Smooth muscle cell (in vitro differentiated cells): Measurements from ENCODE around the gene CACNA1S. TPM values are rescaled to one million over a fixed set of nuclear protein-coding genes. Genes with fewer than 3 reads are reported as not detected.
A peak's percentile ranks its signal among the peaks of the same experiment; 100 is the strongest.

ENCODE experiments used
- DNase-seq: peaks from one replicate; lab custom pipeline; 2025; ENCODE audit not compliant: unreplicated experiment; lab: John Stamatoyannopoulos, UW
- H2AFZ ChIP-seq: fragments of 200-600 bp; sonication (generic); 2 replicates; pipeline ENCODE4 v1.6.0; 2016; ENCODE audit warnings: antibody characterized with exemption, low read depth, mild to moderate bottlenecking
- H3F3A ChIP-seq: fragments of 200-600 bp; sonication (generic); 2 replicates; pipeline ENCODE4 v1.6.0; 2017; ENCODE audit warnings: antibody characterized with exemption, low read depth
- H3K27ac ChIP-seq: fragments of 200-600 bp; sonication (generic); 2 replicates; pipeline ENCODE4 v1.5.1; 2016; ENCODE audit warnings: low read depth, mild to moderate bottlenecking
- H3K27me3 ChIP-seq: fragments of 200-600 bp; sonication (generic); 2 replicates; pipeline ENCODE4 v1.6.1; 2016; ENCODE audit warnings: low read depth, mild to moderate bottlenecking
- H3K36me3 ChIP-seq: fragments of 200-600 bp; sonication (generic); 2 replicates; pipeline ENCODE4 v1.5.1; 2016; ENCODE audit warnings: low read depth
- H3K4me1 ChIP-seq: fragments of 200-600 bp; sonication (generic); 2 replicates; pipeline ENCODE4 v1.5.1; 2016; ENCODE audit warnings: low read depth
- H3K4me2 ChIP-seq: fragments of 200-600 bp; sonication (generic); 2 replicates; pipeline ENCODE4 v1.6.0; 2016; ENCODE audit warnings: mild to moderate bottlenecking
- H3K4me3 ChIP-seq: fragments of 200-600 bp; sonication (generic); 2 replicates; pipeline ENCODE4 v1.5.1; 2016; ENCODE audit warnings: mild to moderate bottlenecking
- H3K79me2 ChIP-seq: fragments of 200-600 bp; sonication (generic); 2 replicates; pipeline ENCODE4 v1.6.0; 2016; ENCODE audit warnings: low read depth, mild to moderate bottlenecking
- H3K9ac ChIP-seq: fragments of 200-600 bp; sonication (generic); 2 replicates; pipeline ENCODE4 v1.6.0; 2016; ENCODE audit warnings: low read depth
- H3K9me3 ChIP-seq: fragments of 200-600 bp; sonication (generic); replicated peaks from 2 replicates; pipeline ENCODE4 v1.5.1; 2016; ENCODE audit warnings: low read depth
- H4K20me1 ChIP-seq: fragments of 200-600 bp; sonication (generic); 2 replicates; pipeline ENCODE4 v1.6.0; 2016; ENCODE audit warnings: low read depth
- CTCF ChIP-seq: fragments of 200-600 bp; sonication (generic); IDR thresholded peaks from 2 replicates; pipeline ENCODE4 v1.5.1; 2017; ENCODE audit warnings: borderline replicate concordance, mild to moderate bottlenecking, antibody characterized with exemption; ENCODE audit not compliant: insufficient read depth, poor library complexity, severe bottlenecking
- WGBS: methylation state at CpG from one replicate; pipeline ENCODE4 v1.1.7; 2016; ENCODE audit warnings: low lambda C conversion rate; 5-methylcytosine and 5-hydroxymethylcytosine counted together
- polyA plus RNA-seq: library from polyadenylated mRNA; unstranded; fragments of >200 nt; fragmentation: Nextera tagmentation; extraction: Ambion mirVana; gene quantifications from 2 replicates; pipeline ENCODE4 v1.2.1, GENCODE V29; 2016
- total RNA-seq: library from RNA; depleted of rRNA; stranded (reverse); fragments of >200 nt; gene quantifications from 2 replicates; pipeline ENCODE4 v1.2.3, GENCODE V29; 2014

The CACNA1S gene
- total and polyA plus RNA-seq, 2 experiments from 2014 or later, result not detected

- Histone ChIP-seq H3K9me3 (no peaks in the 10 kb centered on the region), H3K79me2 (no peaks in the 10 kb centered on the region), H4K20me1 (no peaks in the 10 kb centered on the region), H3K27ac (no peak overlapping the region), H3K36me3 (no peaks in the 10 kb centered on the region), H3K4me3 (no peak overlapping the region), H3K9ac (no peak overlapping the region), H3F3A (no peaks in the 10 kb centered on the region), H3K4me1 (peaks cover 5% of the 10 kb centered on the region), H3K27me3 (no peaks in the 10 kb centered on the region), H2AFZ (no peak overlapping the region), H3K4me2 (no peak overlapping the region)
- no peak for DNase-seq
- no peak for TF ChIP-seq CTCF
- WGBS, result 96% methylated on average over 19 of the region's 19 CpGs
Observed at GRCh38 chr1:201088901-201089525, 23.2 kb downstream of the CACNA1S start.

GRCh38 chr1:201088395-201088794, 23.8 kb downstream of the CACNA1S start:
- Histone ChIP-seq H3K27ac (no peak overlapping the region), H3K36me3 (no peaks in the 10 kb centered on the region), H3K9me3 (no peaks in the 10 kb centered on the region), H3K4me2 (no peak overlapping the region), H3K4me3 (no peak overlapping the region), H4K20me1 (no peaks in the 10 kb centered on the region), H2AFZ (no peak overlapping the region), H3K9ac (no peak overlapping the region), H3K79me2 (no peaks in the 10 kb centered on the region), H3F3A (no peaks in the 10 kb centered on the region), H3K4me1 (peaks cover 5% of the 10 kb centered on the region), H3K27me3 (no peaks in the 10 kb centered on the region)
- WGBS, result 82% methylated on average over 4 of the region's 4 CpGs
- DNase-seq, result no peak
- no peak for TF ChIP-seq CTCF

- H3K9me3 ChIP-seq, result no peaks in the 10 kb centered on the region
- no peak overlapping the region for H2AFZ ChIP-seq
- WGBS, result 71% methylated on average over 12 of the region's 12 CpGs
- no peaks in the 10 kb centered on the region for H4K20me1 ChIP-seq
- DNase-seq, result no peak
- H3K79me2 ChIP-seq, result no peaks in the 10 kb centered on the region
- no peaks in the 10 kb centered on the region for H3K36me3 ChIP-seq
- no peak overlapping the region for H3K9ac ChIP-seq
- TF ChIP-seq CTCF, result peak; percentile 54
- H3F3A ChIP-seq, result no peaks in the 10 kb centered on the region
- no peak overlapping the region for H3K27ac ChIP-seq
- H3K27me3 ChIP-seq, result no peaks in the 10 kb centered on the region
- H3K4me1 ChIP-seq, result peaks cover 5% of the 10 kb centered on the region
- no peak overlapping the region for H3K4me2 ChIP-seq
- H3K4me3 ChIP-seq, result no peak overlapping the region
Observed at GRCh38 chr1:201085902-201086735, 26.1 kb downstream of the CACNA1S start.
